ENCODE data around the gene CDH13. TPM values are rescaled to one million over a fixed set of nuclear protein-coding genes. Genes with fewer than 3 reads are reported as not detected.

The CDH13 gene
- total and polyA plus RNA-seq, 2 experiments from 2014 or later = 1.6 to 4.4 TPM

GRCh38 chr16:82675300-82675699 lies 48.5 kb downstream of the CDH13 start (continued):
- TF ChIP-seq ZNF462 (CRISPR knock-in tag; IDR thresholded peaks at IDR 0.05) (no peak), EZH2 (IDR thresholded peaks at IDR 0.05; ENCODE audit: low read depth, unreplicated experiment) (no peak), CREB1 (CRISPR knock-in tag; IDR thresholded peaks at IDR 0.05; ENCODE audit: low read depth) (no peak), JUNB (IDR thresholded peaks at IDR 0.05; ENCODE audit: unreplicated experiment) (no peak)

- Histone ChIP-seq H2AFZ (no peak overlapping the region), H3K9me2 (ENCODE audit: insufficient read depth) (peaks cover 26% of the 10 kb centered on the region), H3K27me3 (ENCODE audit: insufficient read depth) (no peaks in the 10 kb centered on the region), H3F3A (replicated peaks; ENCODE audit: low read depth) (no peaks in the 10 kb centered on the region), H4K20me1 (replicated peaks; ENCODE audit: insufficient read depth) (no peaks in the 10 kb centered on the region), H3K4me2 (no peak overlapping the region), H3K4me3 (no peak overlapping the region), H3K36me3 (ENCODE audit: insufficient read depth) (no peaks in the 10 kb centered on the region), H3K79me2 (replicated peaks; ENCODE audit: insufficient read depth) (no peaks in the 10 kb centered on the region), H3K27ac (ENCODE audit: low read depth) (no peak overlapping the region), H3K4me1 (ENCODE audit: insufficient read depth) (no peaks in the 10 kb centered on the region)
- no peak for ATAC-seq
- no peaks in the 10 kb centered on the region for H3K27me3 Mint-ChIP-seq (ENCODE audit: insufficient read depth, low read depth, poor library complexity)
- H3K4me3 Mint-ChIP-seq = no peak overlapping the region
- TF ChIP-seq ZNF331 (CRISPR knock-in tag; IDR thresholded peaks at IDR 0.05; ENCODE audit: low read depth) (no peak), EZH2phosphoT487 (IDR thresholded peaks at IDR 0.05; ENCODE audit: unreplicated experiment) (no peak), CREB1 (CRISPR knock-in tag; IDR thresholded peaks at IDR 0.05; ENCODE audit: low read depth) (no peak), REST (IDR thresholded peaks at IDR 0.05; ENCODE audit: unreplicated experiment) (no peak)
- no peak for DNase-seq (ENCODE audit: low spot score)
- H3K9me3 Mint-ChIP-seq = no peaks in the 10 kb centered on the region
- H3K27ac Mint-ChIP-seq = no peak overlapping the region
- H3K36me3 Mint-ChIP-seq (ENCODE audit: low read depth) = no peaks in the 10 kb centered on the region
- no peaks in the 10 kb centered on the region for H3K4me1 Mint-ChIP-seq
Measured at GRCh38 chr16:82681592-82681991, 54.8 kb downstream of the CDH13 start.

Data from GM23338 (cell line).